Muscle of leg (tissue), 11 donors: Measurements from ENCODE around the gene FFAR2. TPM values are rescaled to one million over a fixed set of nuclear protein-coding genes. Genes with fewer than 3 reads are reported as not detected.

Experiments used
- DNase-seq: peaks from one replicate; pipeline ENCODE4 v3.0.0; 2013
- H3K27ac ChIP-seq: one replicate; pipeline ENCODE4 v1.5.1; 2013; ENCODE audit warnings: mild to moderate bottlenecking, low read length, control low read depth
- H3K27me3 ChIP-seq: one replicate; pipeline ENCODE4 v1.6.1; 2013; ENCODE audit warnings: low read length; ENCODE audit not compliant: control insufficient read depth, insufficient read depth
- H3K36me3 ChIP-seq: one replicate; pipeline ENCODE4 v1.6.1; 2013; ENCODE audit warnings: low read length; ENCODE audit not compliant: control insufficient read depth, insufficient read depth
- H3K4me1 ChIP-seq: one replicate; pipeline ENCODE4 v1.6.1; 2013; ENCODE audit warnings: low read length; ENCODE audit not compliant: control insufficient read depth, insufficient read depth
- H3K4me3 ChIP-seq: one replicate; pipeline ENCODE4 v1.5.1; 2013; ENCODE audit warnings: low read length, control low read depth
- H3K9me3 ChIP-seq: replicated peaks from 2 replicates; pipeline ENCODE4 v1.6.1; 2013; ENCODE audit warnings: low read depth, low read length; ENCODE audit not compliant: control insufficient read depth
- WGBS: methylation state at CpG from one replicate; pipeline ENCODE4 v1.1.5; 2013; ENCODE audit warnings: missing lambda C conversion rate; ENCODE audit not compliant: insufficient coverage; 5-methylcytosine and 5-hydroxymethylcytosine counted together
- polyA plus RNA-seq, 8 donors: library from polyadenylated mRNA; unstranded; fragments of 120-200 nt; gene quantifications; one replicate each; pipeline versions ENCODE4 v1.2.1 to v1.2.3, GENCODE V29; 2013; ENCODE audit warnings: inconsistent platforms in 1 of 8, low replicate concordance in 1 of 8; ENCODE audit not compliant: insufficient read length in 8 of 8, insufficient read depth in 1 of 8
- total RNA-seq: library from RNA; stranded (reverse); fragments of 120-200 nt; gene quantifications from one replicate; pipeline ENCODE4 v1.2.4, GENCODE V29; 2013

FFAR2 gene
- total and polyA plus RNA-seq, 9 donors = 0.10 to 0.73 (median 0.23) TPM; not detected in 1

- Histone ChIP-seq H3K36me3 (no peaks in the 10 kb centered on the region), H3K9me3 (no peaks in the 10 kb centered on the region), H3K27ac (no peak overlapping the region), H3K27me3 (no peaks in the 10 kb centered on the region), H3K4me1 (no peaks in the 10 kb centered on the region), H3K4me3 (no peak overlapping the region)
- 81% methylated on average over 7 of the region's 21 CpGs for WGBS
- no peak for DNase-seq
Observed at GRCh38 chr19:35478794-35479677, 31.0 kb downstream of the FFAR2 start.

GRCh38 chr19:35483089-35483488 lies 35.0 kb downstream of the FFAR2 start:
- Histone ChIP-seq H3K4me1 (no peaks in the 10 kb centered on the region), H3K36me3 (no peaks in the 10 kb centered on the region), H3K9me3 (no peaks in the 10 kb centered on the region), H3K27me3 (peaks cover under 1% of the 10 kb centered on the region), H3K4me3 (no peak overlapping the region), H3K27ac (no peak overlapping the region)
- no peak for DNase-seq
- 83% methylated on average over 2 of the region's 5 CpGs for WGBS

GRCh38 chr19:35484252-35485036 lies 36.4 kb downstream of the FFAR2 start:
- peaks cover 2% of the 10 kb centered on the region for H3K27me3 ChIP-seq
- no peaks in the 10 kb centered on the region for H3K36me3 ChIP-seq
- no peak overlapping the region for H3K4me3 ChIP-seq
- DNase-seq = no peak
- no peak overlapping the region for H3K27ac ChIP-seq
- H3K9me3 ChIP-seq = no peaks in the 10 kb centered on the region
- no peaks in the 10 kb centered on the region for H3K4me1 ChIP-seq
- 61% methylated on average over 6 of the region's 7 CpGs for WGBS

GRCh38 chr19:35486268-35486708 lies 38.2 kb downstream of the FFAR2 start:
- H3K9me3 ChIP-seq = no peaks in the 10 kb centered on the region
- H3K27ac ChIP-seq = no peak overlapping the region
- H3K4me1 ChIP-seq = no peaks in the 10 kb centered on the region
- WGBS = no CpG with 5 or more reads among the region's 3 CpGs
- peaks cover 2% of the 10 kb centered on the region for H3K27me3 ChIP-seq
- H3K4me3 ChIP-seq = no peak overlapping the region
- no peak for DNase-seq
- H3K36me3 ChIP-seq = no peaks in the 10 kb centered on the region

- no peaks in the 10 kb centered on the region for H3K36me3 ChIP-seq
- peaks cover 2% of the 10 kb centered on the region for H3K27me3 ChIP-seq
- H3K9me3 ChIP-seq = no peaks in the 10 kb centered on the region
- no peak overlapping the region for H3K4me3 ChIP-seq
- no peaks in the 10 kb centered on the region for H3K4me1 ChIP-seq
- H3K27ac ChIP-seq = no peak overlapping the region
- no peak for DNase-seq
- no CpG with 5 or more reads among the region's 10 CpGs for WGBS
Observed at GRCh38 chr19:35487656-35488182, 39.7 kb downstream of the FFAR2 start.

GRCh38 chr19:35488677-35489076 lies 40.6 kb downstream of the FFAR2 start:
- Histone ChIP-seq H3K36me3 (no peaks in the 10 kb centered on the region), H3K4me1 (no peaks in the 10 kb centered on the region), H3K27ac (no peak overlapping the region), H3K9me3 (no peaks in the 10 kb centered on the region), H3K4me3 (no peak overlapping the region), H3K27me3 (peaks cover 2% of the 10 kb centered on the region)
- WGBS = 64% methylated on average over 9 of the region's 16 CpGs
- no peak for DNase-seq

- H3K27ac ChIP-seq = no peak within 1 kb of the TSS
- H3K36me3 ChIP-seq = no peaks in the 10 kb centered on the region
- no peak within 1 kb of the TSS for H3K4me3 ChIP-seq
- H3K4me1 ChIP-seq = peaks cover 5% of the 10 kb centered on the region
- no peak for DNase-seq
- peaks cover 6% of the 10 kb centered on the region for H3K27me3 ChIP-seq
- WGBS = 72% methylated on average over 3 of the region's 9 CpGs
- H3K9me3 ChIP-seq = no peaks in the 10 kb centered on the region
Observed at GRCh38 chr19:35490364-35490763, 42.3 kb downstream of the FFAR2 start, which contains the start of gene KRTDAP. KRTDAP (minus strand) TSS chr19:35490464; CDS start chr19:35490442, 22 bp downstream.

- Histone ChIP-seq H3K27ac (no peak overlapping the region), H3K27me3 (peaks cover 6% of the 10 kb centered on the region), H3K9me3 (no peaks in the 10 kb centered on the region), H3K4me3 (no peak overlapping the region), H3K36me3 (no peaks in the 10 kb centered on the region), H3K4me1 (peaks cover 5% of the 10 kb centered on the region)
- WGBS = 95% methylated on average over 8 of the region's 9 CpGs
- no peak for DNase-seq
Observed at GRCh38 chr19:35491836-35492360, 43.8 kb downstream of the FFAR2 start.

- Histone ChIP-seq H3K4me1 (peaks cover 5% of the 10 kb centered on the region), H3K9me3 (no peaks in the 10 kb centered on the region), H3K4me3 (no peak overlapping the region), H3K27me3 (peaks cover 4% of the 10 kb centered on the region), H3K36me3 (no peaks in the 10 kb centered on the region), H3K27ac (no peak overlapping the region)
- DNase-seq = no peak
- WGBS = 86% methylated on average over 5 of the region's 9 CpGs
Observed at GRCh38 chr19:35493971-35494370, 45.9 kb downstream of the FFAR2 start.
